Fibroblast of lung (primary cell): ENCODE results near the gene PDCD10. TPM values are rescaled to one million over a fixed set of nuclear protein-coding genes. Genes with fewer than 3 reads are reported as not detected.

Experiments
- DNase-seq, 2 donors: peaks; one replicate each; pipeline versions ENCODE4 v3.0.0 to v3.0.0-alpha.2; 2010; ENCODE audit warnings: low read depth in 2 of 2
- H2AFZ ChIP-seq: 2 replicates; pipeline ENCODE4 v1.5.1; 2012; ENCODE audit warnings: low read length, control low read depth, inconsistent platforms
- H3K27ac ChIP-seq: 2 replicates; pipeline ENCODE4 v1.5.1; 2011; ENCODE audit warnings: low read length, control low read depth; ENCODE audit not compliant: insufficient read depth
- H3K27me3 ChIP-seq: 2 replicates; pipeline ENCODE4 v1.5.1; 2011; ENCODE audit warnings: mild to moderate bottlenecking, low read length; ENCODE audit not compliant: control insufficient read depth, insufficient read depth
- H3K36me3 ChIP-seq: 2 replicates; pipeline ENCODE4 v1.5.1; 2011; ENCODE audit warnings: low read length; ENCODE audit not compliant: control insufficient read depth, insufficient read depth
- H3K4me1 ChIP-seq: 2 replicates; pipeline ENCODE4 v1.5.1; 2011; ENCODE audit warnings: low read length; ENCODE audit not compliant: control insufficient read depth, insufficient read depth; ENCODE audit errors: extremely low read depth
- H3K4me2 ChIP-seq: 2 replicates; pipeline ENCODE4 v1.5.1; 2011; ENCODE audit warnings: low read length, control low read depth; ENCODE audit not compliant: insufficient read depth; ENCODE audit errors: extremely low read depth
- H3K4me3 ChIP-seq, 4 experiments: fragments of 200-600 bp in 1 of 4; sonication (generic) in 1 of 4; replicated peaks in 1 of 4; 2 replicates each; pipeline ENCODE4 v1.5.1; 2011 to 2016; ENCODE audit warnings: low read length in 4 of 4, low read depth in 3 of 4, mild to moderate bottlenecking in 3 of 4, control low read depth in 2 of 4, inconsistent platforms in 1 of 4, mixed read lengths in 1 of 4; ENCODE audit not compliant: insufficient read depth in 1 of 4; ENCODE audit errors: control extremely low read depth in 1 of 4
- H3K79me2 ChIP-seq: 2 replicates; pipeline ENCODE4 v1.5.1; 2012; ENCODE audit warnings: mild to moderate bottlenecking, low read length, inconsistent platforms; ENCODE audit not compliant: control insufficient read depth, insufficient read depth
- H3K9ac ChIP-seq: 2 replicates; pipeline ENCODE4 v1.5.1; 2011; ENCODE audit warnings: mild to moderate bottlenecking, low read length, control low read depth; ENCODE audit not compliant: insufficient read depth
- H3K9me3 ChIP-seq: 2 replicates; pipeline ENCODE4 v1.5.1; 2012; ENCODE audit warnings: low read depth, low read length; ENCODE audit not compliant: control insufficient read depth, insufficient read depth
- H4K20me1 ChIP-seq: 2 replicates; pipeline ENCODE4 v1.5.1; 2011; ENCODE audit warnings: low read length; ENCODE audit not compliant: control insufficient read depth, insufficient read depth; ENCODE audit errors: extremely low read depth
- EZH2 ChIP-seq: IDR thresholded peaks from 2 replicates; pipeline ENCODE4 v1.5.1; 2012; ENCODE audit warnings: low read length, control low read depth, mild to moderate bottlenecking; ENCODE audit errors: missing control alignments
- polyA plus RNA-seq, 2 donors: library from polyadenylated mRNA; depleted of rRNA in 1 of 2; stranded (reverse) in 1 of 2; unstranded in 1 of 2; fragments of >200 nt; gene quantifications; 2 replicates each; pipeline ENCODE4 v1.2.1, GENCODE V29; 2011 to 2012; ENCODE audit warnings: missing spikeins in 1 of 2
- total RNA-seq: library from RNA; depleted of rRNA; stranded (reverse); fragments of >200 nt; gene quantifications from 2 replicates; pipeline ENCODE4 v1.2.1, GENCODE V29; 2014
- TF ChIP-seq, protein P1 (sequence below), 2 donors: IDR thresholded peaks in 1 of 2; conservative IDR thresholded peaks in 1 of 2; 1 replicate in 1 of 2; 2 replicates in 1 of 2; pipeline ENCODE4 v1.5.1; 2011 to 2012; ENCODE audit warnings: low read length in 2 of 2, control low read depth in 1 of 2, inconsistent platforms in 1 of 2, low read depth in 1 of 2, mild to moderate bottlenecking in 1 of 2

PDCD10 gene
- total and polyA plus RNA-seq, 2 donors (not counting 1 experiment from before 2014, with no cell fraction given): 46.6 to 90.4 TPM

DNA sequence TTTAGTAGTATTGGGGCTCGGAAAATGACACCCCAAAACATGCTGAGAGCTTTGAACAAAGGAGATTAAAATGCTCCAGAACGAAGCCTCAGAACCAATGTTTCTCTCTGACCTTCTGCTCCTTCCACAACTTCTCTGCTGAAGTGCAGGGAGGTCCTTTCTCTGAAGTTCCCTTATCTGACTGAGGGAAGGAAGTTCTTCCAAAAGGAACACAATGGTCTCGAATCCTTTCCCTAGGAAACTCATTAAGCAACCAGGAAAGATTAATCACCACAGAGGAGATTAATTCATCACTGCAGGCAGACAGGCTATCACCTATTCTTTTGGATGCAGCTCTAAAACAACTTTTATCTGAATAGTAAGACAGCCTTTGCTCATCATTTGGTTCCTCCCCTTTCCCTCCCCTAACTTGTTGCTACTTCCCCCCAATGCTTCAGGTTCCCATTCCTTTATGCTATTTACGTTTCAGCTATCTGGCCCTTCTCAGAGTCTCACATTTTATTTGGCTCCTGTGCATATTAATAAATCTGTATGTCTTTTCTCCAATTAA lies 62.7 kb downstream of the PDCD10 start:
- no peak overlapping the region for H3K9ac ChIP-seq
- H3K4me1 ChIP-seq: no peaks in the 10 kb centered on the region
- peaks cover 3% of the 10 kb centered on the region for H3K36me3 ChIP-seq
- H3K27me3 ChIP-seq: no peaks in the 10 kb centered on the region
- no peak overlapping the region for H3K4me2 ChIP-seq
- H3K4me3 ChIP-seq: no peak overlapping the region
- no peaks in the 10 kb centered on the region for H3K9me3 ChIP-seq
- no peak overlapping the region for H3K27ac ChIP-seq
- H3K79me2 ChIP-seq: no peaks in the 10 kb centered on the region
- DNase-seq: no peak
- no peaks in the 10 kb centered on the region for H4K20me1 ChIP-seq
- TF ChIP-seq, protein P1, sequence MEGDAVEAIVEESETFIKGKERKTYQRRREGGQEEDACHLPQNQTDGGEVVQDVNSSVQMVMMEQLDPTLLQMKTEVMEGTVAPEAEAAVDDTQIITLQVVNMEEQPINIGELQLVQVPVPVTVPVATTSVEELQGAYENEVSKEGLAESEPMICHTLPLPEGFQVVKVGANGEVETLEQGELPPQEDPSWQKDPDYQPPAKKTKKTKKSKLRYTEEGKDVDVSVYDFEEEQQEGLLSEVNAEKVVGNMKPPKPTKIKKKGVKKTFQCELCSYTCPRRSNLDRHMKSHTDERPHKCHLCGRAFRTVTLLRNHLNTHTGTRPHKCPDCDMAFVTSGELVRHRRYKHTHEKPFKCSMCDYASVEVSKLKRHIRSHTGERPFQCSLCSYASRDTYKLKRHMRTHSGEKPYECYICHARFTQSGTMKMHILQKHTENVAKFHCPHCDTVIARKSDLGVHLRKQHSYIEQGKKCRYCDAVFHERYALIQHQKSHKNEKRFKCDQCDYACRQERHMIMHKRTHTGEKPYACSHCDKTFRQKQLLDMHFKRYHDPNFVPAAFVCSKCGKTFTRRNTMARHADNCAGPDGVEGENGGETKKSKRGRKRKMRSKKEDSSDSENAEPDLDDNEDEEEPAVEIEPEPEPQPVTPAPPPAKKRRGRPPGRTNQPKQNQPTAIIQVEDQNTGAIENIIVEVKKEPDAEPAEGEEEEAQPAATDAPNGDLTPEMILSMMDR (conservative IDR thresholded peaks at IDR 0.05 in 1 of 2, IDR thresholded peaks at IDR 0.05 in 1 of 2; ENCODE audit: low read depth in 1 of 2, low read length in 2 of 2): no peak
- TF ChIP-seq EZH2: no peak
- H2AFZ ChIP-seq: no peak overlapping the region

DNA sequence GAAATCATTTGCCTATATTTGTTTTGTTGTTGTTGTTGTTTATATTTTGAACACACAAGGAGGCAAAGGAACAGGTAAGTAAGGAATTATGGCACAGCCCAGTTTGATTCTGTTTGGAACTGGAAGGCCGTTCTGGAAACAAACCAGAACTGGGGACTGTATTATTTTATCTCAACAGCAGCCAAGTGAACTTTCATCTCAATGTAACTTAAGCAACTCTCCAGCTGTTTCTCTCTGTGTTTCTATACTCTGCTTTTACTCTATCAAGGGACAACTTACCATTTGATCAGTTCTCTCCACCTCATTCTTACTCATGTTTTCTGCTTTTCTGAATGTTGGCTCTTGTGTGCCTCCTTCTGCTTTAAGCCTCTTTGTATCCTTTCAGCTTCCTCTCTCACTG lies 65.0 kb downstream of the PDCD10 start:
- no peaks in the 10 kb centered on the region for H3K27me3 ChIP-seq
- H3K4me3 ChIP-seq: no peak overlapping the region
- peak in 1 of 2 donors; percentile 38 for DNase-seq
- H3K27ac ChIP-seq: no peak overlapping the region
- H3K4me2 ChIP-seq: no peak overlapping the region
- H3K4me1 ChIP-seq: no peaks in the 10 kb centered on the region
- H3K9ac ChIP-seq: no peak overlapping the region
- H3K36me3 ChIP-seq: no peaks in the 10 kb centered on the region
- no peaks in the 10 kb centered on the region for H3K9me3 ChIP-seq
- TF ChIP-seq, protein P1 (conservative IDR thresholded peaks at IDR 0.05 in 1 of 2, IDR thresholded peaks at IDR 0.05 in 1 of 2; ENCODE audit: low read depth in 1 of 2, low read length in 2 of 2): no peak
- no peak for TF ChIP-seq EZH2
- no peaks in the 10 kb centered on the region for H3K79me2 ChIP-seq
- no peaks in the 10 kb centered on the region for H4K20me1 ChIP-seq
- H2AFZ ChIP-seq: no peak overlapping the region

DNA sequence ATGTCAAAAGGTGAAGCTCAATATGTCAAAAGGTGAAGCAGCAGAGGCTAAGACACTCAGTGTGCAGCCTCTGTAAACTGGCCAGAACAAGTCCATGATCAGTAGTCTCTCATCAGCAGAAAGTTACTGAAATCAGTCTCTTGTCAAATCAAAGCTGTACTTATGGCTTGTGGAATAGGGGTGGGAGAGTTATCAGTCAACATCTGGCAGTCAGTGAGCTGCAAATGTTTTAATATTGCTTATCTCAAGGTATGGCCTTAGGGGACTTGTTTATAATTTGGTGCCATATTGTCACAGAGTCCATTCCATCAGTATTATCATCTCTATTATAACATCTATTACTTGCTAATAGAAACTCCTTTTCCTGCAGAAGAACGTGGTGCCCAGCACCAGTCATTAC lies 66.0 kb downstream of the PDCD10 start:
- Histone ChIP-seq H3K4me3 (no peak overlapping the region), H3K4me2 (no peak overlapping the region), H3K79me2 (no peaks in the 10 kb centered on the region), H3K27ac (no peak overlapping the region), H3K27me3 (no peaks in the 10 kb centered on the region), H3K4me1 (no peaks in the 10 kb centered on the region), H3K36me3 (no peaks in the 10 kb centered on the region), H3K9ac (no peak overlapping the region), H3K9me3 (no peaks in the 10 kb centered on the region), H2AFZ (no peak overlapping the region), H4K20me1 (no peaks in the 10 kb centered on the region)
- TF ChIP-seq, protein P1 (conservative IDR thresholded peaks at IDR 0.05 in 1 of 2, IDR thresholded peaks at IDR 0.05 in 1 of 2; ENCODE audit: low read depth in 1 of 2, low read length in 2 of 2): no peak
- no peak for TF ChIP-seq EZH2
- no peak for DNase-seq
